K562 (cell line): ENCODE measurements around the gene UBE2QL1. TPM values are rescaled to one million over a fixed set of nuclear protein-coding genes. Genes with fewer than 3 reads are reported as not detected.

ENCODE experiments used
- ATAC-seq: fragments of 200-7000 bp; cut with Tn5 transposase; 3 replicates; pipeline ENCODE4 v1.9.1; 2020; ENCODE audit warnings: moderate library complexity
- BruUV-seq: library from RNA; stranded (reverse); fragments of 400-500 nt; replicated peaks from 2 replicates; lab custom pipeline; 2021; lab: Mats Ljungman, UMichigan
- CTCF ChIA-PET: fragments of 300-600 bp; formaldehyde crosslinking; extraction: SDS; loops from one replicate; lab custom pipeline; 2021; ENCODE audit warnings: low intra/inter-chr PET ratio; lab: Yijun Ruan, JAX
- POLR2A ChIA-PET: fragments of 300-600, 350-650 bp; sonication (Branson Sonifier 250); formaldehyde crosslinking; extraction: SDS; loops from one replicate; lab custom pipeline; 2021; ENCODE audit warnings: antibody characterized with exemption, inconsistent platforms; lab: Yijun Ruan, JAX
- DNase-seq, 4 experiments: peaks; one replicate each; pipeline versions ENCODE4 v3.0.0 to v3.0.0-alpha.2; 2011 to 2018; ENCODE audit warnings: low spot score in 3 of 4, mixed read lengths in 3 of 4; ENCODE audit errors: extremely low read depth in 1 of 4
- FAIRE-seq: peaks from 2 replicates; lab custom pipeline; 2011; peaks lifted over from hg19 to GRCh38; lab: Jason Lieb, UNC
- H2AFZ ChIP-seq: 2 replicates; pipeline ENCODE4 v1.6.0; 2011; ENCODE audit warnings: low read depth, low read length, control low read depth, inconsistent platforms
- H3K27ac ChIP-seq: fragments of 200-600 bp; 3 replicates; pipeline ENCODE4 v1.8.0; 2011; ENCODE audit warnings: low read depth, mild to moderate bottlenecking, control low read depth, inconsistent platforms, low read length, moderate library complexity, mixed read lengths; ENCODE audit errors: extremely low read depth
- H3K27me3 ChIP-seq, 2 experiments: fragments of 300-600 bp in 1 of 2; 2 replicates in 1 of 2; 3 replicates in 1 of 2; pipeline versions ENCODE4 v1.6.0 to v1.8.0; 2011; ENCODE audit warnings: inconsistent platforms in 2 of 2, low read length in 2 of 2, mild to moderate bottlenecking in 1 of 2, mixed read lengths in 1 of 2, moderate library complexity in 1 of 2; ENCODE audit not compliant: control insufficient read depth in 2 of 2, insufficient read depth in 2 of 2
- H3K36me3 ChIP-seq: fragments of 300-600 bp; 3 replicates; pipeline ENCODE4 v1.8.0; 2011; ENCODE audit warnings: mild to moderate bottlenecking, low read length, inconsistent platforms; ENCODE audit not compliant: control insufficient read depth, insufficient read depth
- H3K4me1 ChIP-seq, 2 experiments: fragments of 200-600 bp in 1 of 2; replicated peaks in 1 of 2; 2 replicates in 1 of 2; 3 replicates in 1 of 2; pipeline versions ENCODE4 v1.5.1 to v1.8.0; 2011; ENCODE audit warnings: inconsistent platforms in 2 of 2, low read length in 2 of 2, mild to moderate bottlenecking in 1 of 2, mixed read lengths in 1 of 2, moderate library complexity in 1 of 2; ENCODE audit not compliant: control insufficient read depth in 2 of 2, insufficient read depth in 2 of 2
- H3K4me2 ChIP-seq: 2 replicates; pipeline ENCODE4 v1.6.1; 2011; ENCODE audit warnings: low read length, control low read depth, inconsistent platforms, mixed read lengths; ENCODE audit not compliant: insufficient read depth
- H3K4me3 ChIP-seq: fragments of 200-600 bp; sonication (generic), shearing (Covaris generic); 2 replicates; pipeline ENCODE4 v1.5.1; 2016; ENCODE audit warnings: control low read depth, inconsistent platforms
- H3K79me2 ChIP-seq: fragments of 200-600 bp; 3 replicates; pipeline ENCODE4 v1.8.0; 2011; ENCODE audit warnings: low read length, inconsistent platforms; ENCODE audit not compliant: control insufficient read depth, insufficient read depth
- H3K9ac ChIP-seq, 2 experiments: 2 replicates each; pipeline versions ENCODE4 v1.6.0 to v1.6.1; 2011; ENCODE audit warnings: low read depth in 2 of 2, low read length in 2 of 2, control low read depth in 1 of 2, inconsistent platforms in 1 of 2, mild to moderate bottlenecking in 1 of 2, mixed read lengths in 1 of 2; ENCODE audit not compliant: insufficient read depth in 1 of 2
- H3K9me1 ChIP-seq: one replicate; pipeline ENCODE4 v1.6.0; 2011; ENCODE audit warnings: inconsistent platforms, mild to moderate bottlenecking, low read length, moderate library complexity; ENCODE audit not compliant: control insufficient read depth, insufficient read depth
- H3K9me3 ChIP-seq: replicated peaks from 2 replicates; pipeline ENCODE4 v1.5.1; 2011; ENCODE audit warnings: low read depth, low read length, inconsistent platforms; ENCODE audit not compliant: control insufficient read depth, insufficient read depth
- H4K20me1 ChIP-seq: replicated peaks from 2 replicates; pipeline ENCODE4 v1.6.1; 2011; ENCODE audit warnings: low read length, inconsistent platforms, mixed read lengths; ENCODE audit not compliant: control insufficient read depth, insufficient read depth
- ARID4B ChIP-seq: sonication (generic); formaldehyde crosslinking; IDR thresholded peaks from 2 replicates; pipeline ENCODE4 v1.8.0; 2022; ENCODE audit warnings: mild to moderate bottlenecking, missing genetic modification reagents
- ASH1L ChIP-seq: fragments of 450-650 bp; IDR thresholded peaks from 2 replicates; pipeline ENCODE4 v1.6.1; 2018; ENCODE audit warnings: borderline replicate concordance, mild to moderate bottlenecking, low read depth; ENCODE audit not compliant: partially characterized antibody
- HNRNPLL ChIP-seq: fragments of 200-400 bp; formaldehyde crosslinking; IDR thresholded peaks from 2 replicates; pipeline ENCODE4 v1.6.1; 2017; ENCODE audit warnings: low read length, low read depth, mild to moderate bottlenecking; ENCODE audit not compliant: poor library complexity, severe bottlenecking
- ILF3 ChIP-seq: fragments of 450-650 bp; IDR thresholded peaks from 2 replicates; pipeline ENCODE4 v1.6.1; 2018; ENCODE audit warnings: antibody characterized with exemption, mild to moderate bottlenecking, moderate library complexity, borderline replicate concordance
- NR0B1 ChIP-seq: fragments of 450-650 bp; IDR thresholded peaks from one replicate; pipeline ENCODE4 v1.6.1; 2018; ENCODE audit warnings: mild to moderate bottlenecking, moderate library complexity; ENCODE audit not compliant: partially characterized antibody
- RNF219 ChIP-seq: fragments of 250-450 bp; sonication (Bioruptor Pico); IDR thresholded peaks from 2 replicates; pipeline ENCODE4 v1.5.0; 2022; ENCODE audit warnings: mild to moderate bottlenecking
- XRCC4 ChIP-seq: IDR thresholded peaks from one replicate; pipeline ENCODE4 v1.6.1; 2011; ENCODE audit not compliant: insufficient read depth, insufficient read length; ENCODE audit errors: extremely low read depth
- ZC3H11A ChIP-seq: IDR thresholded peaks from 2 replicates; pipeline ENCODE4 v1.6.1; 2012; ENCODE audit warnings: low read depth, low read length, improper control_type of control experiment
- ZNF124 ChIP-seq: sonication (generic); formaldehyde crosslinking; IDR thresholded peaks from 2 replicates; pipeline ENCODE4 v1.8.1; 2022; ENCODE audit warnings: missing genetic modification reagents
- WGBS: fragments of 100-300 bp; shearing (Covaris generic); methylation state at CpG from one replicate; pipeline ENCODE4 v1.1.6; 2016; ENCODE audit warnings: low coverage, mixed read lengths; ENCODE audit not compliant: insufficient coverage; ENCODE audit errors: missing lambda C conversion rate; 5-methylcytosine and 5-hydroxymethylcytosine counted together
- in situ Hi-C: fragments of 300-500 bp; cut with MboI; formaldehyde crosslinking; loops from 4 replicates; pipeline ENCODE4 v1.15.0; 2018; ENCODE audit warnings: inconsistent platforms, mixed read lengths
- intact Hi-C: fragments of 100-400 bp; cut with micrococcal nuclease; formaldehyde crosslinking; loops from 2 replicates; pipeline ENCODE4 v1.14.2; 2022
- polyA plus RNA-seq, 8 experiments: library from polyadenylated mRNA; depleted of rRNA in 4 of 8; stranded (reverse) in 5 of 8; unstranded in 3 of 8; fragments of >200 nt; fragmentation: Nextera tagmentation in 2 of 8; fragmentation: Illumina TruSeq in 1 of 8; extraction: Ambion mirVana in 2 of 8; extraction: Trizol in 1 of 8; gene quantifications; 2 replicates each; pipeline versions ENCODE4 v1.2.1 to v1.2.3, GENCODE V29; 2011 to 2014; ENCODE audit warnings: inconsistent platforms in 1 of 8, missing spikeins in 1 of 8
- total RNA-seq, 7 experiments: library from RNA; depleted of rRNA in 6 of 7; stranded (reverse); fragments of >200 nt in 6 of 7; fragmentation: Illumina TruSeq in 2 of 7; extraction: Trizol in 2 of 7; gene quantifications; 2 replicates each; pipeline versions ENCODE4 v1.2.1 to v1.2.3, GENCODE V29; 2011 to 2021; ENCODE audit warnings: low replicate concordance in 1 of 7

Gene UBE2QL1
- total and polyA plus RNA-seq, 9 of the 15 experiments (the other 6 are each of a cell fraction or from before 2014, with no cell fraction given), result not detected

- Histone ChIP-seq H3K27me3 (peaks cover 4 to 5% of the 10 kb centered on the region in 2 experiments; a peak in 3 of 5 replicates), H3K79me2 (no peaks in the 10 kb centered on the region), H3K4me3 (no peak overlapping the region), H3K9me3 (no peaks in the 10 kb centered on the region), H4K20me1 (0 out of 2 replicates have a peak, but pooled peaks cover 7% of the 10 kb centered on the region), H3K4me2 (no peak overlapping the region), H3K4me1 (no peaks in the 10 kb centered on the region), H2AFZ (no peak overlapping the region), H3K9ac (no peak overlapping the region), H3K36me3 (no peaks in the 10 kb centered on the region), H3K9me1 (no peaks in the 10 kb centered on the region), H3K27ac (no peak overlapping the region)
- intact Hi-C loops, result loop anchor here (5.0 kb wide), 1 partner anchor 148 kb away; no protein-coding TSS in a partner anchor
- in situ Hi-C loops, result no loop called here
- ChIA-PET POLR2A (interaction anchor here (2.0 kb wide), 1 partner anchor 10 kb away, joined by 7 read pairs; no protein-coding TSS in a partner anchor), CTCF (no interaction called here)
- BruUV-seq, result no TSS peak
- TF ChIP-seq ILF3, result no peak
- no peak for TF ChIP-seq NR0B1
- no peak for TF ChIP-seq ARID4B (CRISPR knock-in tag)
- TF ChIP-seq RNF219, result no peak
- no peak for TF ChIP-seq ZC3H11A
- no peak for TF ChIP-seq ASH1L
- no peak for TF ChIP-seq HNRNPLL
- TF ChIP-seq ZNF124 (CRISPR knock-in tag), result no peak
- no peak for TF ChIP-seq XRCC4
- no peak for FAIRE-seq
- DNase-seq, result no peak
- ATAC-seq, result no peak
- WGBS, result 2% methylated on average over 5 of the region's 5 CpGs
Measured at GRCh38 chr5:6439588-6440550, 8.8 kb upstream of the UBE2QL1 start.
